Stimulated activated CD4-positive, alpha-beta T cell treated with anti-CD3 and anti-CD28 coated beads, Interleukin-4, amount 100 ng/mL, for 4 hours (primary cell): Measurements from ENCODE around the gene CACNA1I.

Source experiments
- DNase-seq, 2 experiments: peaks; one replicate each; pipeline ENCODE4 v3.0.0-alpha.2; 2020

CACNA1I gene

GRCh38 chr22:39671936-39672335 lies 101.4 kb downstream of the CACNA1I start:
- no peak for DNase-seq

GRCh38 chr22:39674536-39674935 lies 104.0 kb downstream of the CACNA1I start:
- DNase-seq: no peak

- DNase-seq: no peak
Observed at GRCh38 chr22:39675947-39676346, 105.4 kb downstream of the CACNA1I start.

GRCh38 chr22:39677967-39678366 lies 107.4 kb downstream of the CACNA1I start:
- no peak for DNase-seq

GRCh38 chr22:39678862-39679490 lies 108.4 kb downstream of the CACNA1I start:
- no peak for DNase-seq

GRCh38 chr22:39679652-39680051 lies 109.1 kb downstream of the CACNA1I start:
- no peak for DNase-seq

- DNase-seq: no peak
Observed at GRCh38 chr22:39680486-39680885, 109.9 kb downstream of the CACNA1I start.

- no peak for DNase-seq
Observed at GRCh38 chr22:39681038-39681861, 110.7 kb downstream of the CACNA1I start.

- no peak for DNase-seq
Observed at GRCh38 chr22:39682994-39683393, 112.4 kb downstream of the CACNA1I start.

GRCh38 chr22:39683639-39684038 lies 113.1 kb downstream of the CACNA1I start:
- no peak for DNase-seq

- DNase-seq: no peak
Observed at GRCh38 chr22:39684702-39685281, 114.2 kb downstream of the CACNA1I start.

GRCh38 chr22:39685336-39686177 lies 115.0 kb downstream of the CACNA1I start:
- DNase-seq: no peak

GRCh38 chr22:39686178-39686620 lies 115.6 kb downstream of the CACNA1I start:
- DNase-seq: no peak

- no peak for DNase-seq
Observed at GRCh38 chr22:39686776-39687525, 116.4 kb downstream of the CACNA1I start.

- no peak for DNase-seq
Observed at GRCh38 chr22:39688186-39688785, 117.7 kb downstream of the CACNA1I start.

- DNase-seq: no peak
Observed at GRCh38 chr22:39689421-39689820, 118.9 kb downstream of the CACNA1I start.

- peak; percentile 26 to 44 for DNase-seq
Observed at GRCh38 chr22:39690881-39691605, 120.5 kb downstream of the CACNA1I start.

- DNase-seq: no peak
Observed at GRCh38 chr22:39693943-39694500, 123.5 kb downstream of the CACNA1I start.

GRCh38 chr22:39697790-39698430 lies 127.4 kb downstream of the CACNA1I start:
- DNase-seq: no peak
